Colonic mucosa (tissue), 4 donors: Measurements from ENCODE around the gene DCAF6. TPM values are rescaled to one million over a fixed set of nuclear protein-coding genes. Genes with fewer than 3 reads are reported as not detected.
"Not testable (repeated sequence)": the region's sequence is repeated elsewhere in the genome, so short reads cannot be mapped to it uniquely, and the experiment has no call there.

Experiments used
- DNase-seq: peaks from one replicate; pipeline ENCODE4 v3.0.0-alpha.2; 2020
- H3K27ac ChIP-seq: fragments of 200-600 bp; one replicate; pipeline ENCODE4 v1.8.0; 2021
- H3K27me3 ChIP-seq: fragments of 200-600 bp; one replicate; pipeline ENCODE4 v1.8.0; 2021
- H3K36me3 ChIP-seq: fragments of 200-600 bp; one replicate; pipeline ENCODE4 v1.8.0; 2021
- H3K4me1 ChIP-seq: fragments of 200-600 bp; one replicate; pipeline ENCODE4 v1.8.0; 2021; ENCODE audit warnings: mild to moderate bottlenecking
- H3K4me3 ChIP-seq: fragments of 200-600 bp; one replicate; pipeline ENCODE4 v1.8.0; 2021
- H3K9ac ChIP-seq, 2 donors: one replicate each; pipeline ENCODE4 v1.7.0; 2013; ENCODE audit warnings: control low read depth in 2 of 2, low read depth in 2 of 2, low read length in 2 of 2
- H3K9me3 ChIP-seq: fragments of 200-600 bp; one replicate; pipeline ENCODE4 v1.8.0; 2021
- intact Hi-C: fragments of 100-400 bp; cut with DNase I; formaldehyde crosslinking; loops from one replicate; pipeline ENCODE4 v1.14.1; 2022
- total RNA-seq, 2 donors: library from RNA; stranded (reverse); fragmentation: NEBNext Ultra II Directional in 1 of 2; extraction: Animal tissue kit (Norgen Biotek cat#: 25700) in 1 of 2; gene quantifications; one replicate each; pipeline ENCODE4 v1.2.1, GENCODE V29; 2021
- TF ChIP-seq, protein P1 (sequence below): fragments of 200-600 bp; IDR thresholded peaks from one replicate; pipeline ENCODE4 v1.8.0; 2022; ENCODE audit warnings: antibody characterized with exemption, mild to moderate bottlenecking
- donor health status: healthy.
- donor health status: DM: no; HTN: no; CAD: no.
- donor health status: DM: no; HTN: no; CAD: no.

The DCAF6 gene
- total RNA-seq, 2 donors from 2014 or later = 47.2 to 67.0 TPM

DNA sequence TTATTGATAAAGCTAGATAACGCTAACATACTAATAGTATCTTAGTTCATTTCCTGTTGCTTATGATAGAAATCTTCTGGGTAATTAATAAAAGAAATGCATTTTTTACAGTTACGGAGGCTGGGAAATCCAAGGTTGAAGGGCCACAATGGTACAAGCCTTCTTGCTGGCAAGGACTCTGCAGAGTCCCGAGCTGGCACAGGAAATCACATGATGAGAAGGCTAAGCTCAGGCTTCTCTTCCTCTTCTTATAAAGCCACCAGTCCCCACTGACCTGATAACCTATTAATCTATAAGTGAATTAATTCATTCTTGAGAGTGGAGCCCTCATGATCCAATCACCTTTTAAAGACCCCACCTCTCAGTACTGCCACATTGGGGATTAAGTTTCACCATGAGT, 117.6 kb downstream of the DCAF6 start:
- no peak for DNase-seq
- TF ChIP-seq, protein P1, sequence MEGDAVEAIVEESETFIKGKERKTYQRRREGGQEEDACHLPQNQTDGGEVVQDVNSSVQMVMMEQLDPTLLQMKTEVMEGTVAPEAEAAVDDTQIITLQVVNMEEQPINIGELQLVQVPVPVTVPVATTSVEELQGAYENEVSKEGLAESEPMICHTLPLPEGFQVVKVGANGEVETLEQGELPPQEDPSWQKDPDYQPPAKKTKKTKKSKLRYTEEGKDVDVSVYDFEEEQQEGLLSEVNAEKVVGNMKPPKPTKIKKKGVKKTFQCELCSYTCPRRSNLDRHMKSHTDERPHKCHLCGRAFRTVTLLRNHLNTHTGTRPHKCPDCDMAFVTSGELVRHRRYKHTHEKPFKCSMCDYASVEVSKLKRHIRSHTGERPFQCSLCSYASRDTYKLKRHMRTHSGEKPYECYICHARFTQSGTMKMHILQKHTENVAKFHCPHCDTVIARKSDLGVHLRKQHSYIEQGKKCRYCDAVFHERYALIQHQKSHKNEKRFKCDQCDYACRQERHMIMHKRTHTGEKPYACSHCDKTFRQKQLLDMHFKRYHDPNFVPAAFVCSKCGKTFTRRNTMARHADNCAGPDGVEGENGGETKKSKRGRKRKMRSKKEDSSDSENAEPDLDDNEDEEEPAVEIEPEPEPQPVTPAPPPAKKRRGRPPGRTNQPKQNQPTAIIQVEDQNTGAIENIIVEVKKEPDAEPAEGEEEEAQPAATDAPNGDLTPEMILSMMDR = no peak
- no peaks in the 10 kb centered on the region for H3K4me1 ChIP-seq
- no peaks in the 10 kb centered on the region for H3K27me3 ChIP-seq
- H3K4me3 ChIP-seq = no peak overlapping the region
- no peak overlapping the region for H3K9ac ChIP-seq
- no peaks in the 10 kb centered on the region for H3K9me3 ChIP-seq
- H3K36me3 ChIP-seq = no peaks in the 10 kb centered on the region
- intact Hi-C loops = no loop called here
- no peak overlapping the region for H3K27ac ChIP-seq

DNA sequence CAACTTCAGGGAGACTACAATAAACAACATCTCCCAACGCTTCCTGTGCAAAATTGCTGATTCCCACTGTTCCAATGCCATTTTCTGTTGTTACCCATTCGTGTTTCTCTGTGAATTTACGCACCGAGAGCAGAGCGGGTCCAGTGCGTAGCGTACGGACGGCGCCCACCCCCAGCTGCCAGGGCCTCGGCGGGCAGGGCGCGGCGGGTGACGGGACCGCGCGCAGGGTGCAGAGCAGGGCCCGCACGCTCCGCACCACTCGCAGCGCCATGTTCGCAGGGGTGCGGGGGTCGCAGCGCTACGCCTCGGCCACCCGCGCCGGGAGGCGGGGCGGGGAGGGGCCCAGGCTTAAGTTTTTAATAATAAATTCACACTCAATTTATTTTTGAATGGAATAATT, 119.7 kb downstream of the DCAF6 start:
- H3K27ac ChIP-seq, H3K27me3 ChIP-seq, H3K9me3 ChIP-seq, H3K4me3 ChIP-seq, H3K4me1 ChIP-seq, intact Hi-C loops, H3K36me3 ChIP-seq, DNase-seq, H3K9ac ChIP-seq: not testable (repeated sequence)

DNA sequence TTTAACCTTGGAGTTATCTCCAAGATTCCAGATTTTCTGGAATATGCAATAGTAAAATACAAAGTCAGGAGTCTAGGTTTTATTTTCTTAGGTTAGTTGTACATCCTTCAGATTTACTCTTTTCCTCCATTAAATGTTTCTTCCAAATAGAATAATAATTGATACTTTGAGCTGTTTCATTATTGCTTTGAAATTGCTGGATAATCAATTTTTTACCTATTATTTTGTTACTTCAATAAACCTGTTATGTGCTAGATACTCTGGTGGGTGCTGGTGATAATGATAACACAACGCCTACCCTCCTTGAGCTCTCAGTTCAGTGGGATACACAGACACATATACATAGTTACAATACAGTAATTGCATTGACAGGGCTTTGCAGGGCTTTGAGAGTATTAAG, 120.9 kb downstream of the DCAF6 start:
- no peak overlapping the region for H3K4me3 ChIP-seq
- no peaks in the 10 kb centered on the region for H3K36me3 ChIP-seq
- no peak overlapping the region for H3K9ac ChIP-seq
- TF ChIP-seq, protein P1 = no peak
- DNase-seq = no peak
- no peak overlapping the region for H3K27ac ChIP-seq
- H3K4me1 ChIP-seq = no peaks in the 10 kb centered on the region
- no peaks in the 10 kb centered on the region for H3K27me3 ChIP-seq
- no peaks in the 10 kb centered on the region for H3K9me3 ChIP-seq
- intact Hi-C loops = no loop called here

DNA sequence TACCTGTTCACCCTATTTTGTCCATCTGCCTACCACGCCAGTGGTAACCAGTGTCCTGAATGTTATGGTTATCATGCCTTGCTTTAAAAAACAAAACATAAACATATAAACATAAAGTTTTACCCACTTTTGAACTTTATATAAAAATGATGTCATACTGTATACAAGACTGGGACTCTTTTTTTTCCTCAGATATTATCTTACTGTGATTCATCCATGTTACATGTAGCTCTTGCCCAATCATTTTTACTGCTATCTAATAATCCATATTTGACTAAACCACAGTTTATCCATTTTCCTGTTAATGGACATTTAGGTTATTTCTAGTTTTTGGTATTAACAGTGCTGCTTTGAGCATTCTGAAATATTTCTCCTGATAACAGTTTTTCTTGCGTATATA, 121.4 kb downstream of the DCAF6 start:
- intact Hi-C loops = no loop called here
- Histone ChIP-seq H3K36me3 (no peaks in the 10 kb centered on the region), H3K9me3 (no peaks in the 10 kb centered on the region), H3K27me3 (no peaks in the 10 kb centered on the region), H3K9ac (no peak overlapping the region), H3K27ac (no peak overlapping the region), H3K4me1 (no peaks in the 10 kb centered on the region), H3K4me3 (no peak overlapping the region)
- DNase-seq = no peak
- TF ChIP-seq, protein P1 = no peak

DNA sequence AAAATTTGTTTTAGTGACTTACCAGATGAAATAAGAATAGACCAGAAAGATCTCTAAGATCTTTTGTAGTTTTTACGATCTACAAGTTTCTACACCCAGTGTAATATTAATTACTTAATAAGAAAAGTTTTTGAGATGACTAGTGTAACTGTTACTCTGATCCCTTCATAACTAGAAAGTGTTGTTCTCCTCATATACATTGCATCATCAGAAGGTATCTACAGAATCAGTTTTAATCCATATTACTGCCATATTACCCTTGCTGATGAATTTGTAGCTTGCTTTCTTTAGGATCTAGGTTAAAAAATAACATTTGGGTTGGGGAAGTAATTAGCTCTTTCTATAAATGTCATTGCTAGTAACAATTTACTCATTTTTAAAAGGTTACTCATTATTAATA, 127.7 kb downstream of the DCAF6 start:
- H3K9me3 ChIP-seq = no peaks in the 10 kb centered on the region
- H3K4me1 ChIP-seq = no peaks in the 10 kb centered on the region
- no peak for DNase-seq
- peaks cover 9% of the 10 kb centered on the region for H3K36me3 ChIP-seq
- H3K27ac ChIP-seq = no peak overlapping the region
- H3K4me3 ChIP-seq = no peak overlapping the region
- intact Hi-C loops = no loop called here
- no peaks in the 10 kb centered on the region for H3K27me3 ChIP-seq
- TF ChIP-seq, protein P1 = no peak
- no peak overlapping the region for H3K9ac ChIP-seq

DNA sequence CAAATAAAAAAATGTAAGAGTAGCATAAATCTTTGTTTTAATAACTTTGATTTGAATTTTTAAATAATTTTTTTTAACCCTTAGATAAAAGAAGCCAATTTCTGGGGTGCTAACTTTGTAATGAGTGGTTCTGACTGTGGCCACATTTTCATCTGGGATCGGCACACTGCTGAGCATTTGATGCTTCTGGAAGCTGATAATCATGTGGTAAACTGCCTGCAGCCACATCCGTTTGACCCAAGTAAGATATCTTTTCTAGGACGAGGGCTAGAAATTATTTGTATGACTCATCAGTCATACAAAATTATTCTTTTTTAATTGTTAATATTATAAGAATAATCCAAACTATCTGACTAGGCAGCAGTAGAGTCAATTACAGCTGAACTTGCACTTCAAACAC, 129.0 kb downstream of the DCAF6 start:
- no peak for DNase-seq
- Histone ChIP-seq H3K4me3 (no peak overlapping the region), H3K9me3 (no peaks in the 10 kb centered on the region), H3K4me1 (no peaks in the 10 kb centered on the region), H3K27ac (no peak overlapping the region), H3K36me3 (peaks cover 9% of the 10 kb centered on the region), H3K27me3 (no peaks in the 10 kb centered on the region), H3K9ac (no peak overlapping the region)
- intact Hi-C loops = no loop called here
- TF ChIP-seq, protein P1 = no peak
